GM12865 (cell line): ENCODE results near the gene THUMPD2.

ENCODE experiments used
- DNase-seq: peaks from one replicate; pipeline ENCODE4 v3.0.0; 2010; ENCODE audit warnings: low read depth
- H3K4me3 ChIP-seq: 2 replicates; pipeline ENCODE4 v1.5.1; 2011; ENCODE audit warnings: mild to moderate bottlenecking, low read depth, low read length, control low read depth
- TF ChIP-seq, protein P1 (sequence below): IDR thresholded peaks from 2 replicates; pipeline ENCODE4 v1.5.1; 2011; ENCODE audit warnings: low read length, control low read depth, low read depth, inconsistent platforms; ENCODE audit not compliant: insufficient read depth; ENCODE audit errors: missing control alignments

The THUMPD2 gene

DNA sequence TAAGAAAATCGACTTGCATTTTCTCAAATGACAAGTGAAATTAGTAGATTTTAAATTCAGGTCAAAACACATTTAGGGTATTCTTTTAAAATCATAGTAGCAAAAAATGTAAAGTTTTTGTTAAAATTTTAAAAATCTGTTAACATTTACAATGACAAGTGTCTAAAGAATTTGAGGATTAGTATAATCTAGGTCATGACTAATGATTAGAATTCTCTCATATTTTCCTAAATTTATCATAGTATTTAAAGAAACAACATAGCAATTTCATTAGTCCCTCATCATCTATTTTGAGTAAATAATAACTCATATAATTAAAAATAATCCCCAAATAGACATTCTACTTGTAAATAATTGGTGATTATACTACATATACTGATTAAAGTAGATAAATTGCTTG is 23.6 kb downstream of the THUMPD2 start:
- H3K4me3 ChIP-seq: no peak overlapping the region
- no peak for DNase-seq
- TF ChIP-seq, protein P1, sequence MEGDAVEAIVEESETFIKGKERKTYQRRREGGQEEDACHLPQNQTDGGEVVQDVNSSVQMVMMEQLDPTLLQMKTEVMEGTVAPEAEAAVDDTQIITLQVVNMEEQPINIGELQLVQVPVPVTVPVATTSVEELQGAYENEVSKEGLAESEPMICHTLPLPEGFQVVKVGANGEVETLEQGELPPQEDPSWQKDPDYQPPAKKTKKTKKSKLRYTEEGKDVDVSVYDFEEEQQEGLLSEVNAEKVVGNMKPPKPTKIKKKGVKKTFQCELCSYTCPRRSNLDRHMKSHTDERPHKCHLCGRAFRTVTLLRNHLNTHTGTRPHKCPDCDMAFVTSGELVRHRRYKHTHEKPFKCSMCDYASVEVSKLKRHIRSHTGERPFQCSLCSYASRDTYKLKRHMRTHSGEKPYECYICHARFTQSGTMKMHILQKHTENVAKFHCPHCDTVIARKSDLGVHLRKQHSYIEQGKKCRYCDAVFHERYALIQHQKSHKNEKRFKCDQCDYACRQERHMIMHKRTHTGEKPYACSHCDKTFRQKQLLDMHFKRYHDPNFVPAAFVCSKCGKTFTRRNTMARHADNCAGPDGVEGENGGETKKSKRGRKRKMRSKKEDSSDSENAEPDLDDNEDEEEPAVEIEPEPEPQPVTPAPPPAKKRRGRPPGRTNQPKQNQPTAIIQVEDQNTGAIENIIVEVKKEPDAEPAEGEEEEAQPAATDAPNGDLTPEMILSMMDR: no peak

DNA sequence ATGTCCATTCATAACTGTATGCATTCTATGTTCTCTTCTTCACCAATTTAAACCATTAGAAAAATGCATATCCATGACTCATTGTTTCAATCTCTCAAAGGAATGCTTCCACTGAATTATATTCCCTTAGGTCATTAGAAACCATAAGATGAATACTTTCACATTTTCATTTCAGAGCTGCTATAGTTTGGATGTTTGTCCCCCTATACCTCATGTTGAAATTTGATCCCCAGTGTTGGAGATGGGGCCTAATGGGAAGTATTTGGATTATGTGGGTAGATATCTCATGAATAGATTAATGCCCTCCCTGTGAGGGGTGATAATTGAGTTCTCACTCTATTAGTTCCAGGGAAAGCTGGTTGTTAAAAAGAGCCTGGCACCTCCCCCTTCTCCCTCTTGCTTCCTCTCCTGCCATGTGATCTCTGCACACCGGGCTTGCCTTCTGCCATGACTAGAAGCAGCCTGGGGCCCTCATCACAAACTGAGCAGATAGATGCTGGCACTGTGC is 35.7 kb downstream of the THUMPD2 start:
- no peak overlapping the region for H3K4me3 ChIP-seq
- DNase-seq: no peak
- TF ChIP-seq, protein P1: no peak

DNA sequence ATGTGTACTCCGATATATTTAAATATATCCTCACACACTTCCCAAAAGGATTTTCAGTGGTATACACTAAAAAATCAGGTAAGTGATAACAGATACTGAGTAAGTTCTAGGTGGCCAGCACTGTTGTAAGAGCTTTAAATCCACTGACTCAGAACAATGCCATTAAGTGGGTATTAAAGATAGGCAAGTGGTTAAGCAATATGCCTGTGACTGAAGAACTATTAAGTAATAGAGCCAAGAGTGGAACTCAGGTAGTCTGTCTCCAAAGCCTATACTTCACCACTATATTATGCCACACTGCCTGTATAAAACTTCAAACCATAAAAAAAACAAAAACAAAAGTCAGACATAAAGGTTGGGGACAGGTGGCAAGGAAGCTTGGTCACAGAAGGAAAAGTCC is 37.2 kb downstream of the THUMPD2 start:
- TF ChIP-seq, protein P1: no peak
- H3K4me3 ChIP-seq: no peak overlapping the region
- no peak for DNase-seq

DNA sequence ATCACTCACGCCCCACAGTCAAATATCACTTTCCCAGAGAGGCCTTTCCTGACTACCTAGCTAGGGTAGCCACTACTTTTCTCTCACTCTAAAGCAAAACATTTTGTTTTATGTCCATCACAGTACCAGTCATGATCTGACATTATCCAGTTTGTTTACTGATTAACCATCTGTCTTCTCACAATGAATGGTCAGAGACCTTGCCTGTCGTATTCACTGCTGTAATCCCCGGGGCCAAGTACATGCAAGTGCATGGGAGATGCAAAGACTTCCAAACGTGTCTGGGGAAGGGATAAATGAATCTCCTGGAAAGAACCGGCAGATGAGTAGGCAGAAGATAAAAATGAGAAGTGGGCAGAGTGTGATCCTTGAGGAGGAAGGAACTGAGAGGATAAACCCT is 39.7 kb downstream of the THUMPD2 start:
- TF ChIP-seq, protein P1: no peak

DNA sequence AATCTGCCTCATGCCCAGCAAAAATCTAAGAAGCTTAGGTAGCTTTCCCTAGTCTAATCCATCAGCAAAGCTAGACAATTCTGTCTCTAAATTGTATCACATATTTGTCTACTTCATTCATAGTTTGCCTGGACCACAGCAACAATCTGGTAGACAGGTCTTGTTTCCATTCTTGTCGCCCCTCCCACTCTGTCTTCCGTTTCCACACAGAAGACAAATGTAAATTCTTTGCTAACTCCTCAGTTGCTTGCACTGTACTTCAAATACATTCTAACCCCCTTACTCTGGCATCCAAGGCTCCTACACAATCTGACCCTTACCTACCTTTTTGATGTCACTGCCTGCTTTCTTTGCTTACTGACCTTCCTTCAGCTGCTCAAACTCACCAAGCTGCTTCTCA is 40.1 kb downstream of the THUMPD2 start:
- TF ChIP-seq, protein P1: no peak
- no peak for DNase-seq
- no peak overlapping the region for H3K4me3 ChIP-seq

More for the DNA sequence above, 39.7 kb downstream of the THUMPD2 start:
- H3K4me3 ChIP-seq: no peak overlapping the region
- DNase-seq: no peak

DNA sequence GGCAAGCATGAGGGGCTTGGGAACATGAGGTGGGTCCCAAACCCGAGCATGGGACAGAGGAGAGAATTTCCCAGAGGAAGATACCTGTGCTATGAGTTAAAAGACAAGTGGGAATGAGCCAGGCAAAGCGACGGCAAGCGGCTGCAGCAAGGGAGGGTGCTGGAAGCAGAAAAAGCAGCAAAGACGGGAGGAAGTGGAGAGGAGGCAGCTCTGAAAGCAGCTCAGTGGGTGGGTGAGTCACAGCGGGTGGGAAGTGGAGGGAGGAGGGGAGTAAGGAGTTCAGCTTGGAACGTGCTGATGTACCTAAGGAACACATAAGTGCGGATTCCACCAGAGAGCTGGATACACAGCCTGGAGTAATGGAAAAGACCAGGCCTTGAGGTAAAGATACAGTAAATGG is 41.4 kb downstream of the THUMPD2 start:
- DNase-seq: no peak
- TF ChIP-seq, protein P1: no peak
- H3K4me3 ChIP-seq: no peak overlapping the region

DNA sequence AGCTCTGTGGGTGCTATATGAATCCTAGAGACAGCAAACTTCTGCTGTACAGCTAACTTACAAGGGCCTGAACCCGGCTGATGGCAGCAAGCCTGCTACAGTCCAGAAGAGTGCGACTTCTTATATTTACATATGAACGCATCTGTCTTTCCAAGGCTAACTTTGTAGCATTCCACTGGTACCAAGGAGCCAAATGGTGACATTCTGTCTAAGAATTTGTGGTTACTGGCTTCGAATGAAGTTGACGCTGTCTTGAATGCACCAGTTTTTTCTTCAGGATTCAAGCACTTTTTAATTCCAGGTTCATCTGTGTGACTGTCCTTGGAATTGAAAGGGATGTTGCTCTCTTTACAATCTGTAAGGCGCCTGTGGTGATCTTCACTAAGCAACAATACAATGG is 42.4 kb downstream of the THUMPD2 start:
- no peak for DNase-seq
- TF ChIP-seq, protein P1: no peak
- no peak overlapping the region for H3K4me3 ChIP-seq
